DMS114 treated with DMSO at 0.1 percent for 48 hours (cell line): ENCODE data around the gene EGFLAM.

Source experiments
- DNase-seq: peaks from one replicate; lab custom pipeline; 2025; ENCODE audit not compliant: unreplicated experiment; lab: John Stamatoyannopoulos, UW

EGFLAM gene

DNA sequence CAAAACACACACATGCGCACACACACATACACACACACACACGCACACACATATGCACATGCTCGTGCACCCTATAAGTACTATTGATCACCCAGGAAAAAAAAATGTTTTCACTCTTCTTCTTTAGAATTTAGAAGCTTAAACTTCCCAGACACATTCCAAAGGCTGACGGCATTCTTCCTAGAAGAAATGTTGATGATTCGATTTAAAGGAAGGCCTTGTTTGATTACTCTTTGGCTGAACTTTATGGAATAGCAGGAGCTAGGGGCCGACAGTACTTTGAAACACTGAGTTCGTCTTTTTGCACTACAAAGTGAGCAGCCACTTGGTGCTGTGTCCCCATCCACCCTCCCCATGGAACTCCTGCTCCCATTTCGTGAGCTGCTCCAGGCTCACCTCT lies 113.2 kb downstream of the EGFLAM start:
- no peak for DNase-seq

DNA sequence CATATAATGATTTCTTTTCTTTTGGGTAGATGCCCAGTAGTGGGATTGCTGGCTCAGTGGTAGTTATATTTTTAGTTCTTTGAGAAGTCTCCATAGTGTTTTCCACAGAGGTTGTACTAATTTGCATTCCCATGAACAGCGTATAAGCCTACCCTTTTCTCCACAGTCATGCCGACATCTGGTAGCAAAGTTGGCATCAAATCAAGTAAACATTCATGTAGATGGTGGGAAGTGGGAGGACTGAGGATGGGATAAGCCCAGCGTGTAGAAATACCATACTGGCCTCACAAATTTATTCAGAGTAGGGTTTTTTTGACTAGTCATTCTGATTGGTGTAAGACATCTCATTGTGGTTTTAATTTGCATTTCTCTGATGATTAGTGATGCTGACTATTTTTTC lies 115.4 kb downstream of the EGFLAM start:
- DNase-seq: no peak

- DNase-seq: no peak
Observed at GRCh38 chr5:38375423-38375822, 117.1 kb downstream of the EGFLAM start.

DNA sequence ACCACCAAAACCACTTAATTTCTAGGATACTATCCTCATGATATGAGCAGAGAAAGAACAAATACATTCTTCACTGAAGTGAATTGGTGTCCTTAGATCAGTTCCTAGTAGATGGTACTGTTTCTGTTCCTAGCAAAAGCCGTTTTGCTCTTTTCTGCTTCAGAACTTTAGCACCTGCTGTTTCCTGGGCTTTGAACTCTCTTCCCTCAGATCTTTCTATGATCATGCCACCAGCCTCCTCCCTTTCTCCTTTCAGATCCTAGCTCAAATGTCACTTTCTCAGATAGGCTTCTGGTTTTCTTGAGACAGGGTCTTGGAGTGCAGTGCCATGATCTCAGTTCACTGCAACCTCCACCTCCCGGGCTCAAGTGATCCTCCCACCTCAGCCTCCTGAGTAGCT lies 118.0 kb downstream of the EGFLAM start:
- DNase-seq: no peak

GRCh38 chr5:38378579-38378978 lies 120.2 kb downstream of the EGFLAM start:
- DNase-seq: no peak

DNA sequence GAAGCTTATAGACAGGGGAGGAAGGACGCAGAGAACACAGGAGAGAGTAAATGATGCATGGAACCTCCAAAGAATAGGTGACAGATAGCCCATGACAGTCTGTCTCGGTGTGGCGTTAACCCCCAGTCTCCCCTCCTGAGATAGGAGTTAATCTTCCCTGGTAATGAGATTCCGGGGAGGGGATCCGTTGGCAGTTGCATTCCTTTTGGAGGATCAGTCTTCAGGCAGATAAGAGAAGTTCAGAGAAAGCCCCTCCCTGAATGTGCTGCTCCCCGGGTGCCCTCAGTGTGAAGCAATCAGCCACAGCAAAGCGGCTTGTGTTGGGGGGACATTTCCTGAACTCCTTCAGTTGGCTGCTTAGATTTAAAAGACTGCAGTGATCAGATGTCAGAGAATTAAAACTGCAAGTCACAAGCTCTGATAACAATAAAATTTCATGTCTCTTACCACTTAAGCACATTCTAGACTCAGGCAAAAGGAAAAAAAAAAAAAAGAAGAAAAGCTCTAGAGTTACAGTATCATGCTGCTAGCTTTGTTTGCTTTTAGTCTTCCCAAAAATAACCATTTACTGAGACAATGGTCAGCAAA lies 121.1 kb downstream of the EGFLAM start:
- no peak for DNase-seq

GRCh38 chr5:38380537-38380936 lies 122.2 kb downstream of the EGFLAM start:
- DNase-seq: no peak

- no peak for DNase-seq
Observed at GRCh38 chr5:38381361-38381760, 123.0 kb downstream of the EGFLAM start.

DNA sequence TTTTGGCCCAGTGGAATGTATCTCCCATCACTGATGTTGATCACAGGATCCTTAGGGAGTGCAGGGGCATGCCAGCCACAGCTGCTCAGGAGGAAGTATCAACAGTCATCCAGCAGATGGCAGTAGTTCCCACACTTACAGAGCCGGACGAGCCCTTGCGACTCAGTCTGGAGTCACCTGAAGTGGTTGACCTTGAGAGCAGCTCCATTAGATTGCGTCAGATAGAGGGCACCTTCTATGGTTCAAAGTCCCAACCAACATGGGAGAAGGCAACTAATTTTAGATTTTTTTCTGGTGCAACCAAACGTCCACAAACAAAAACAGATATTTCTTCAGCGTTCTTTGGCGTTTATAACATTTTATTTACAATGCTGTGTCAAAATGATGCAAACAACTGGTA lies 124.5 kb downstream of the EGFLAM start:
- peak; percentile 59 for DNase-seq

DNA sequence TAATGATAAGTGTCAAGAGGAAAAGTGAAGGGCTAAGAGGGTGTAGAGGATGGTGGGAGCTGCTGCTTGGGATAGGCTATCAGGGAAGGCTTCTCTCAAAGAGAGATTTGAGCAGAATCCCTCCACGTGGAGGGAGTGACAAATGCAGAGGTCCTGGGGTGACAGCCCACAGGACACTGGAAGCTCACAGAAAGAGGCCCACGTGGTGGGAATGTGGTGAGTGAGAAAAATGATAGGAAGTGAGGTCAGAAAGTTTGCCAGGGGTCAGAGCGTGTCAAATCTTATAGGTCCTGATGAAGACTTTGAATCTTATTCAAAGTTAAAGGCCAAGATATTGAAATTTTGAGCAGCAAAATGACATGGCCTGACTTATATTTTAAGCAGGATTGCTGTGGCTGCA lies 125.3 kb downstream of the EGFLAM start:
- no peak for DNase-seq

- DNase-seq: no peak
Observed at GRCh38 chr5:38384396-38384795, 126.0 kb downstream of the EGFLAM start.

GRCh38 chr5:38387161-38387560 lies 128.8 kb downstream of the EGFLAM start:
- DNase-seq: no peak

- no peak for DNase-seq
Observed at GRCh38 chr5:38393636-38394035, 135.3 kb downstream of the EGFLAM start.

GRCh38 chr5:38396766-38397165 lies 138.4 kb downstream of the EGFLAM start:
- no peak for DNase-seq

DNA sequence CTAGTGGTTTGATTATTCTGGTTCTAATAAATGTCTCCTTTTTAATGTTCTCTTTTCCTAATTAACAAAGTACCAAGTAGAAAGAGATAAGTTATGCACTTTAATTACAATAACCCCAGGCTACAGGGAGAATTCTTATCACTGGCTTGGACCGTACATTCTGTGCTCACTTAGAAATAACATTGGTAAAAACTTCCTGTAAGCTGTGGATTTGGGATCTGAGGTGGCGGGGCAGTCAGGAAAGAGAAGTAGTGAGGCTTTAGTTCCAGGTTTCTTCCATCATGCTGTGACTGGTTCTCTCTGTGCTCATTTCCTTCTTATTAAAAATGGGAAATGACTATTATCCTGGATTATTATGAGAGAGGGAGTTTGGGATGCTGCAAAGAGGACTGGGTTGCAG lies 142.0 kb downstream of the EGFLAM start:
- no peak for DNase-seq

DNA sequence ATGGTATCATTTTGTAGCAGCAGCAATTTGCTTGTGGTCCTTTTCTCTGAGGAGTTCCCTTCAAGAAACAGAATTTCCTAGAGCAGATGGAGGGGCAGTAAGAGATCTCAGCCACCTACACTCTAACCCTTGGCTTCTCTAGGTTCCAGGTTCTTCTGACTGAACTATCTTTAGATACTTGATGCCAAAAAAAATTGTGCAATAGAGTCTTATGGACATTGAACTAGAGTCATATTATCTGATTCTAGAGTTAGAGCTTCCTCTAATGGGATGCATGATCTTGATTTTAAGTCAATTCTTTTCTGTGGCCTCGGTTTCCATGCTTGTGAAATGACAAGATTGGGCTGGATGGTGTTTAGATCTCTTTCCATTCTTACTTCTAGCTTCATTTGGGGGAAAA lies 142.8 kb downstream of the EGFLAM start:
- DNase-seq: no peak

- DNase-seq: no peak
Observed at GRCh38 chr5:38403406-38403805, 145.0 kb downstream of the EGFLAM start.

DNA sequence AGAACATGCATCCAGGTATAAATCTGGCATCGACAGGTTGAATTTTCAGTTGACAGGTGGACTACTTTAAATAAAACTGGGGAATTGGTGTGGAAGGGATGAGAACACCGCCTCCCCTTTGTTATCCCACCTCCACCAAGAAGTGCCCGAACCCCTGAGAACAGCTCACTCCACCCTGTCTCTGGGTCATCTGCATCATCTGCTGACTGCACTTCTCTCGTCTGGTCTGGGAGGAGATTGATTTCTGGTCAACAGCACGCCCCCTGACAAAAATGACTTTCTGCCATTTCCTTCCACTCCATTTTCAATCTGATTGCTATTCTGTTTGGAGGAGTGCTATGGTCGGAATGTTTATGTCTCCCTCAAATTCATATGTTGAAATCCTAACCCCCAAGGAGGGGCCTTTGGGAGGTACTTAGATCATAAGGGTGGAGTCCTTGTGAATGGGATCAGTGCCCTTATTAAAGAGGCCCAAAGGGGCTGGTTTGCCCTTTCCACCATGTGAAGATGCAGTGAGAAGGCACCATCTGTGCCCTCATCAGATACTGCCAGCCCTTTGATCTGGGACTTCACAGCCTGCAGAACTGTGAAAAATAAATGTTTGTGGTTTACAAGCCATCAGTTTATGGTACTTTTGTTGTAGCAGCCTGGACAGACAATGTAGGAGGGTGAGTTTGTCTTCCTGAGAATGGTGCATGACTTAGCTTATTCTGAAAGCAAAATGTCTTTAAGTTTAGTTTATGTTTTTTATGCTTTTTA lies 145.7 kb downstream of the EGFLAM start:
- DNase-seq: no peak

DNA sequence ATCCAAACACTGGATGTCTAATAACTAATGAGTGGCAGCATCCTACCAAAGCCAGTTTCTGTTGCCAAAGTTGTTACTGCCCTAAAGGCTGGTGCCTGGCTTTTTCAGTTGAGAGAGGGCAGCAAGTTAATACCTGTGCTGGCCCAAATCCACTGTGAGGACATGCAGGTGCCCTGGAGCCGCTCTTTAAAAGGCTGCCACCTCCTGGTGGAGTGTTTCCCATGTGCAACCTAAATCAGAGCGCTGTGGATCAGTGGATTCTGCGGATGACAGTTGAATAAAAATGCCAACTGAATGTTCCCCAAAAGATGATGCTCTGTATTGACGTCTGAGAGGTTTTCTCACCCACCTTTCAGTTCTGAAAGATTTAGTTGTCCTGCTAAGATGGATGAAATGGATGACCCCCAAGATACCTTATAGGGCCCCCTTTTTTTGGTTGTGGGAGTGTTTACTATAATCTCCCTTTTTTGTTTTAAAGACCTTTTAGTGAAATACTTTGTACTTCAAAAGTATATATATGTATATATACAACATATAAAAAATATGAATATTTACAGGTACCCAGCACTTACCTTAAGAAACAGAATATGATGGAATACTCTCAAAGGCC lies 146.4 kb downstream of the EGFLAM start:
- no peak for DNase-seq

GRCh38 chr5:38408446-38409198 lies 150.3 kb downstream of the EGFLAM start:
- DNase-seq: no peak

DNA sequence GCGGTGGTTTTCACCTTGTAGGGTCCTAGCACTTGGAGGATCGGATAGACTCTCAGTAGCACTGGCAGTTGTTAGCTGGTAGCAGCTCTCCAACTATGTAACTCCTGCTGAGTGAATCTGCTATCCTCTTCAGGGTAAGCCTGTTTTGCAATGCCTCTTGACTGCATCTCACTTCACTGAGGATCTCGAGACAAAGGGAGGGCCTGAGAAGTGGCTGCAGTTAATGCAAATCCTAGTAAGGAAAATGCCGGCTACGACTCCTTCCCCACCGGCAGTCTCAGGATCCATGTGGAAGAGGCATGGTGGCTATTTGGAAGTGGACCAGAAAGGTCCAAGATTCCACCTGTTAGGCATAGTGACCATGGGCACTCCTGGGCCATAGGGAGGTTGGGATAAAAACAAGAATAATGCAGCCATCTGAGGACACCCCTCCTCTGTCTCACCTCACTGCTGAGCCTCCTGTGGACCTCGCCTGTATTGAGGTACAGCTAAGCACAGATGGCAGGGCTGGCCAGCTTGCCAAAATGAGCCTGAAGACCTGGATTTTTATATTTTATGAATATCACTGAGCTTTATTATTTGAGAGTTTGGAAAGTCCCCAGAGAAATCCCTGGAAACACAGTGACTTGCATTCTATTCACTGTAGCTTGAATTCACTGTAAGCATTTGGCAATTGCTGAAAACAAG lies 152.1 kb downstream of the EGFLAM start:
- no peak for DNase-seq
